OCI-M1 (cell line): Measurements from ENCODE around the gene CDC42BPA.
A peak's percentile ranks its signal among the peaks of the same experiment; 100 is the strongest.

Experiments
- DNase-seq: peaks from one replicate; lab custom pipeline; 2025; lab: John Stamatoyannopoulos, UW

The CDC42BPA gene

GRCh38 chr1:226946841-226947240 is 371.5 kb downstream of the CDC42BPA start:
- no peak for DNase-seq

DNA sequence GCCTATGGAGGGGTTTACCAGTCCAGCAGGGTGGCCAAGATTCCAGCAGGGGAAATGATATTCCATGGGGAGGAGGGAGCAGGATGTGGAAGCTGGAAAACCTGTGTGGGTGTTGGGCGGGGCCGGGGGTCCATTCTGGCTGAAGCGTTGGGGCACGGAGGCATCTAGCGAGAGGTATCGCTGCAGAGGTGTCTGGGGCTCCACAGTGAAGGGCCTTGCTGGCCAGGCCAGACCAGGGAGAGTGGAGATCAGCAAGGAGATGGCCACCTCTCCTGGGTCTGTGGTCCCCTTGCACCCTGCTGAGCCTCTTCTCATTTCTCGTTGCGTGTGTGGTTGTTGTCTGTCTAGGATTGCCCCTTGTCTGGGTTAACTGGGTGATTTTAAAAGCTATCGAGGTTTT is 372.0 kb downstream of the CDC42BPA start:
- DNase-seq, result no peak

DNA sequence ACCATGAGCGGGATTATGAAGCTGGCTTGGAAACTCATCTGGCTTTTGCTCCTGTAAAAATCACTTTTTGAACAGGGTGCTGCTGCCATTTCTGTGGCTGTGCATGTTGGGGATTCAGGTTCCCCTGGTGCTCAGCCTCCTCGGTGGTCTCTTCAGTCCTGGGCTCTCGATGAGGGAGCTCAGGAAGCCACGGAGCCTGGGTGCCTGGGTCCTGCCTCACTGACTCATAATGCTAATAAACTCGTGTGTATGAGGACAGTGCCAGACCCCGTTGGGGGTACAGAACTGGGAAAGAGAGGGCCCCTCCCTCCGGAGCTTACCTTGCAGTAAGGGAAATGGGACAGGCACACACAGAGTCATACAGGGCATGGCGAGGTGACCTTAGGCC is 372.4 kb downstream of the CDC42BPA start:
- no peak for DNase-seq

DNA sequence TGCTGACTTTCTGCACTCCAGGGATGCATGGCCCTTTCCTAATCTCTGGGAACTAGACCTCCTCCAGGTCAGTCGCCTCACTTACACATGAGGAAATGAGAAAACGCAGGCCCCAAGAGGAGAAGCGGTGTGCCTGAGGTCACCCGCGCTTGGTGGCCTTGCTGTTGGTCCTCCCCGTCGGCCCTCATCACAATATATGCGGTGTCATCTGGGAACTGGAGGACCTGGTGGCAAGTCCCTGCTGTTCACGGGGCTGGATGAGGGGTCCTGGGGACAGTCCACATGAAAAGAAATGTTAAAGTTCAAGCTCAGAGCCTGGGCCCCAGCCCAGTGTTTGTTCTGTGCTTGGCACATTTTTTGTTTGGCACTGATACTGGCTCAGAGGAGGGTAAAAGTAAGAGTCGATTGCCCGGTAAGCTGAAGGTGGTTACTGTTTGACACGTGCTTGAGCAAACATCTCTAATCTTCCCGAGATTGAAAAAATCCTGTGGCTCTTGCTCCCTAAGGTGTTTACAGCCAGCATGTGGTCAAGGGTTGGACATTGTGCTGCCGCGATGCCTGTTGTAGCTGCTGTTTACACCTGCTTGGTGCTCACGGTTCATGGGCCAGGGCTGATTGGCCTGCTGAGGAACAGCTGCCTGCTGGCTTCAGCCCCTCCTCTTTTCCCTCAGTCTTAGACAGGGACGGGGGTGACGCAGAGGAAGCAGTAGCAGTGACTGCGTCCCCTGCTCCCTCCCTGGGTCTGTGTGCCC is 373.0 kb downstream of the CDC42BPA start:
- no peak for DNase-seq

GRCh38 chr1:226943927-226944326 is 374.4 kb downstream of the CDC42BPA start:
- no peak for DNase-seq

- no peak for DNase-seq
Observed at GRCh38 chr1:226943156-226943555, 375.1 kb downstream of the CDC42BPA start.

DNA sequence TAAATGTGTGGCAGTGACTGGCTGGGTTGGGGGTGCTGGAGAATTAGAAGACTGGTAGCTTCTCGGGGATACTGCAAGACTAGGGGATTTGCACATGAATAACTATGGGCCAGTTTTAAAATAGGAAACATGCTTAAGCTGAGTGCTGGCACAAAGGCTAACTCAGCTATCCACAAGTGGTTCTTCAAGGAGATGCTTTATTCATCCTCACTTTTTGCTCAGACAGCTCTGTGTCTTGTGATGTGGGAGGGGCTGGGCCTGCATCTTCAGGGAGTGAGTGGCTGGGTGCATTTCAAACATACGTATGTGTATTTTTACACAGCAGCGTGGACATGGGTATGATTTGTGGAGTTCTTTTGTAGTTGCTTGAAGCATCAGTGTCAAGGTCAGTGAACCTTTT is 375.9 kb downstream of the CDC42BPA start:
- DNase-seq, result no peak

DNA sequence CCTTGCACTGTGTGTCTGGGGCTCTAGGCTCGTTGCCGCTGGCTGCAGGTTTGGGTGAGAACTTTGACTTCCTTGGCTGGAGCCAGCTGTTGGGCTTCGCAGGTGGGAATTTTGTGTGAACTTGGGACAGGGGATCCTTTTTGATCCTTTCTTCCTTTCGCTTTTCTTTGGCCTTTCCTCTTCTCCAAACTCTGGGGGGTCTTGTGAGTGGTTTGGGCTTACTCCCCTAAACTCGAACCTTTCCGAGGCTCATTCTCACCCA is 377.6 kb downstream of the CDC42BPA start:
- DNase-seq, result peak; percentile 52

GRCh38 chr1:226940029-226940805 is 378.1 kb downstream of the CDC42BPA start, which contains the start of gene COQ8A:
Gene COQ8A, plus strand, starts transcription at chr1:226940294. Its CDS starts 21,092 bp downstream, at chr1:226961386.
- DNase-seq, result peak; percentile 100
